Hepatocyte (in vitro differentiated cells): Measurements from ENCODE around the gene PABPN1L.

Source experiments
- CTCF ChIP-seq: fragments of 200-600 bp; sonication (generic); IDR thresholded peaks from 2 replicates; pipeline ENCODE4 v1.5.1; 2016; ENCODE audit warnings: antibody characterized with exemption, mild to moderate bottlenecking; ENCODE audit not compliant: poor library complexity
- EZH2 ChIP-seq: fragments of 200-600 bp; sonication (generic); IDR thresholded peaks from 2 replicates; pipeline ENCODE4 v1.6.1; 2016; ENCODE audit warnings: antibody characterized with exemption, mild to moderate bottlenecking, borderline replicate concordance

GRCh38 chr16:88862968-88863367 is 3.5 kb downstream of the PABPN1L start:
- TF ChIP-seq CTCF (no peak), EZH2 (no peak)
